Fibroblast of the aortic adventitia (primary cell): ENCODE data around the gene FAM13C. TPM values are rescaled to one million over a fixed set of nuclear protein-coding genes. Genes with fewer than 3 reads are reported as not detected.

Experiments used
- DNase-seq: peaks from one replicate; pipeline ENCODE4 v3.0.0-alpha.2; 2010; ENCODE audit warnings: low read depth
- H3K4me3 ChIP-seq: 2 replicates; pipeline ENCODE4 v1.5.1; 2011; ENCODE audit warnings: low read depth, mild to moderate bottlenecking, control low read depth, low read length, moderate library complexity
- total RNA-seq: library from RNA; depleted of rRNA; stranded (reverse); fragments of >200 nt; gene quantifications from 2 replicates; pipeline ENCODE4 v1.2.3, GENCODE V29; 2012; ENCODE audit warnings: low replicate concordance
- TF ChIP-seq, protein P1 (sequence below): IDR thresholded peaks from 2 replicates; pipeline ENCODE4 v1.5.1; 2011; ENCODE audit warnings: mild to moderate bottlenecking, low read length, control low read depth, inconsistent platforms; ENCODE audit not compliant: insufficient read depth

The FAM13C gene
- total RNA-seq, 1 donor, result 3.3 TPM

- H3K4me3 ChIP-seq, result no peak overlapping the region
- no peak for DNase-seq
- TF ChIP-seq, protein P1, sequence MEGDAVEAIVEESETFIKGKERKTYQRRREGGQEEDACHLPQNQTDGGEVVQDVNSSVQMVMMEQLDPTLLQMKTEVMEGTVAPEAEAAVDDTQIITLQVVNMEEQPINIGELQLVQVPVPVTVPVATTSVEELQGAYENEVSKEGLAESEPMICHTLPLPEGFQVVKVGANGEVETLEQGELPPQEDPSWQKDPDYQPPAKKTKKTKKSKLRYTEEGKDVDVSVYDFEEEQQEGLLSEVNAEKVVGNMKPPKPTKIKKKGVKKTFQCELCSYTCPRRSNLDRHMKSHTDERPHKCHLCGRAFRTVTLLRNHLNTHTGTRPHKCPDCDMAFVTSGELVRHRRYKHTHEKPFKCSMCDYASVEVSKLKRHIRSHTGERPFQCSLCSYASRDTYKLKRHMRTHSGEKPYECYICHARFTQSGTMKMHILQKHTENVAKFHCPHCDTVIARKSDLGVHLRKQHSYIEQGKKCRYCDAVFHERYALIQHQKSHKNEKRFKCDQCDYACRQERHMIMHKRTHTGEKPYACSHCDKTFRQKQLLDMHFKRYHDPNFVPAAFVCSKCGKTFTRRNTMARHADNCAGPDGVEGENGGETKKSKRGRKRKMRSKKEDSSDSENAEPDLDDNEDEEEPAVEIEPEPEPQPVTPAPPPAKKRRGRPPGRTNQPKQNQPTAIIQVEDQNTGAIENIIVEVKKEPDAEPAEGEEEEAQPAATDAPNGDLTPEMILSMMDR, result no peak
Measured at GRCh38 chr10:59252491-59252890, 109.9 kb downstream of the FAM13C start.

DNA sequence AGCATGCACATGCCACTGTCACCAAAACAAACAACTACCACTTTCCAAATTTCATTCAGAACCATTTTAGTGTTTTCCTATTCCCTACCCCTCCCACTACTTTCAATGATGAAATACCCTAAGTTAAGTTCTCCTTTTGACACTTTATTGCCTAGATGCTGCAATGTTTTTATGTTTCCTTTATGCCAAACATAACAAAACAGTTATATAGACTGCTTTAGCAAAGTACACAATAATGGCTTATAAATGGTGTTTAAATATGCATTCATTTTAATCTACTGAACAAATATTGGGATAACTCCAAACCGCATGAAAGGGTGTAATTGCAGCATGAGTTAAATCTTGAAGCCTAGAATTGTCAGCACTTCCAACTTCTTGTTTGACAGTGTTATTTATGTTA lies 116.7 kb downstream of the FAM13C start:
- TF ChIP-seq, protein P1, result no peak
- H3K4me3 ChIP-seq, result no peak overlapping the region
- DNase-seq, result no peak

GRCh38 chr10:59244871-59245270 lies 117.5 kb downstream of the FAM13C start:
- TF ChIP-seq, protein P1, result no peak
- no peak overlapping the region for H3K4me3 ChIP-seq
- no peak for DNase-seq

DNA sequence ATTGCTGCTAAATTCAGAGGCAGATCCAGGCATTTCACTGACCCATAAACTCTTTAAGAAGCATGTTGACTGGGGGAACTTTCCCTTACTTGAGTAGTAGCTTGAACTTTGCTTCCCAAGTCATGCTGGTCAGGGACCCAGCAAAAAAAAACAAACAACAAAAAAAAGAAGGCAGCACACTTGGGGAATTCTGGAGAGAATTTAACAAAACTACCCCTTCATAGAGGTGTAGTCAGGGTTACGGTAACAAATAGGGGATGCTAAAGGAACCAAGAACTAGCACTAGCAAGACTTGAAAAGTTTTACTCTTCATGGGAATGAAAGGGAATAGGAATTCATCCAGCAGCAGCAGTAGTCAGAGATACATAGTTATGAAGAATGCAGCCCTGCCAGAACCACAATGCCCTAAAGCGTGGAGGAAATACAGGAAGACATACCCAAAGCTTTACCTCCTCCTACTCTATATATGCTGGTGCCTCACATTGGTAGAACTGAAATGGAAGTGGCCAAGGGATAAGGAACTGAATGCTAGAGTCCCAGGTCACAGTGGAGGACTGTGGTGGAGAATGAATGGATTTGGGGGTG lies 118.6 kb downstream of the FAM13C start:
- TF ChIP-seq, protein P1, result no peak
- no peak overlapping the region for H3K4me3 ChIP-seq
- DNase-seq, result no peak

- TF ChIP-seq, protein P1, result no peak
- H3K4me3 ChIP-seq, result no peak overlapping the region
- DNase-seq, result no peak
Measured at GRCh38 chr10:59242991-59243390, 119.4 kb downstream of the FAM13C start.

DNA sequence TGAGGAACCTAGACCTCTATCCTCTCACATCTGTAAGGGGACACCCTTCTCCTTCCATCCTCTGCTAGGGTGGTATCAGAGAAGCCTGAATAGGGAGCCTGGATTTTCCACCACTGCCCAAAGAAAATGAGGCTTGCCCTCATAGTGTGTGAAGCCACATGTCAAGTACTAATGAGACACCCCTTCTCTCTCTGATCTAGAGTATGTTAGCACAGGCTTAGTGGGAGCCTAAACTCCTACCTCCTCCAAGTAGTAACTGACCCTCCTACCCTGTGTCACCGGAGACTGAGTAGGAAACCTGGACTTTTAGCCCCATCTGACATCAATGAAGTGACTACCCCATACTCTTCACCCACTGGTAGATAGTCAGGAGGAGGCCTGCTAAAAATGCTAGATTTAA lies 120.3 kb downstream of the FAM13C start:
- DNase-seq, result no peak
- no peak overlapping the region for H3K4me3 ChIP-seq
- TF ChIP-seq, protein P1, result no peak
